Ammon's horn (tissue), 1 donor: ENCODE measurements around the gene TTC3.
"Not testable (repeated sequence)": the region's sequence is repeated elsewhere in the genome, so short reads cannot be mapped to it uniquely, and the experiment has no call there.

ENCODE experiments used
- DNase-seq: peaks from one replicate; pipeline ENCODE4 v3.0.0-alpha.2; 2016; ENCODE audit warnings: low spot score

Gene TTC3

DNA sequence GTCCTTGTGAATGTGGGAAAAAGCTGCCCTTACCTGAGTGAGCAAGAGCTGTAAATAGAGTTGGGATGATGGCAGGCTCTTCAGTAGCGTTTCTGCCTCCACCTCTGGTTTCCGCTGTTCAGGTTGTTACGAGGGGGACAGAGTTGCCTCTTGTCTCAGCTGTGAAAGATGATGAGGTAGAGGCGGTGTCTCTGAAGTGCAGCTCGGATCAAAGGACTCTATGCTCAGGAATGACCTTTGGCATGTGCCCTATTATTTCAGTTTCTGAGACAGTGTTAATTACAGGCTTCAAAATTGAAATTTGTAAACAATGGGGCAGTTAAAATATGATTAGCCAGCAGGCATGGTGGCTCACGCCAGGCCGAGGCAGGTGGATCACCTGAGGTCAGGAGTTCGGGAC is 123.8 kb downstream of the TTC3 start:
- no peak for DNase-seq

DNA sequence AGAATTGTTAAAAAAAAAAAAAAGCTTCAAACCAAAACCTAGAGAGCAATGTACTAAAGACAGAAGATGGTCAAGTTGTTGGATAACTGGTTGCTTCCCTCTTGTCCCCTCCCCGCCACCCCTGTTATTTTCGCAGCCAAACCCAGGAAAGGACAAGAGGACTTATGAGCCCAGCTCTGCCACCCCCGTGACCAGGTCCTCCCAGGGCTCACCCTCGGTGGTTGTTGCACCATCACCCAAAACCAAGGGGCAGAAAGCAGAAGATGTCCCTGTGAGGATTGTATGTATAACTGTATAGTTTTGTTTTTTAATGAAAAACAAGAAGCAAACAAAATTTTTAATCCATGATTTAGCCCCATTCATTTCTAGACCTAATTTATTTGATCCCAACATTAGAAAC is 124.7 kb downstream of the TTC3 start:
- DNase-seq: no peak

- no peak for DNase-seq
Measured at GRCh38 chr21:37199057-37199924, 126.2 kb downstream of the TTC3 start.

DNA sequence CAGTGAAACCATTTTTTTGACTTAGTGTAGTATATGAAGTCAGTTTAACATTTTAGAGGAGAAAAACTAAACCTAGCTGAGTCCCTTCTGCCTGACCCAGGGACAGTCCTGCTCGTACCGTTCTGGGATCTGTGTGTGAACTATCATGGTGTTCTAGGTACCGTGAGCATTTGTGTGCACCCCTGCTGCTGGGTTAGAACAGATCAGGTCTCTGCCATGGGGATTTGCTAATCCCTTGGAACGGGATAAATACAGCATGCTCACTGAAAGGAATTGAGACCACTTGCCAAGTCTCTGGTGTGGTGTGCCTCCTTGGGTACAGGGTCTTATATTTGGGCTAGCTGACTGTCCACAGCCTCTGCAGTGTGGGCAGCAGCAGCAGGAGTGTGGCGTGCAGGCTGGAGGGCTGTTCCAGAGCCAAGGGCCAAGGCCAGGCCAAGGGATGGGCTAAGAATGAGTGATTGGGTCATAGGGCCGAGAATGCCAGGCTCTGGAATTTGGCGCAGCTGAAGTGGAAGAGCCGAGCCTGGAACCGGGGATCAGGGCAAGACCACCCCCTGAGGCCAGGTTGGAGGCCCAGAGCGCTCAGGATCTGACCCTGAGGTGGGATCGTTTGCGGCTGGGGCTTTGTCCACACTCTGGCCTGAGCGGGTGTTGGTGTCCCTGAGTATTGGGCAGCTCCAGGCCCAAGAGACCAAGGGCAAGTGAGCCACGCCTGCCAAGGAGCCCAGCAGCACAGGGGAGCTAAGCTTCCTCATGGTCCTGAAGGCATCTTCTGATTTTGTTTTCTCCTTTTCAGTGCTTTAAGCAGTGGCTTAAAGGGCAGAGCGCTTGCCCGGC is 127.8 kb downstream of the TTC3 start:
- DNase-seq: no peak

GRCh38 chr21:37202221-37203110 is 129.4 kb downstream of the TTC3 start:
- DNase-seq: no peak

DNA sequence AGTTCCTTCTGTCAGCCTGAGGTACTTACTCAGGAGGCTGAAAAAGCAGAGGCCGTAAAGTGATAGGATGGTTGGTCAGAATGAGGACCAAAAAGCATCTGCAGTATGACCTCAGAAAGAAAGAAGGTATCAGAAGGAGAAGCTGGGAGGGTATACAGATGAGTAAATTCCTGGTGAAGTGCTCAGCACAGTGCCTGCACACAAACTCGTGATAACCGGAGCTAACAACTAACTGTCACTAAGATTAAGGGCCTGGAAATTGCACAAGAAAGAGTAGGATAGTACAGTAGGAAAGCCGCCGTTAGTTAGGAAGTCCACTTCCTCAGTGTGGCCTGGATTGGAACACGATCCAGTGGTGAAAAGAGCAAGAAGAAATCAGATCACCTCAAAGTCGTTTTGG is 131.5 kb downstream of the TTC3 start:
- no peak for DNase-seq

GRCh38 chr21:37206496-37206895 is 133.4 kb downstream of the TTC3 start:
- DNase-seq: no peak

DNA sequence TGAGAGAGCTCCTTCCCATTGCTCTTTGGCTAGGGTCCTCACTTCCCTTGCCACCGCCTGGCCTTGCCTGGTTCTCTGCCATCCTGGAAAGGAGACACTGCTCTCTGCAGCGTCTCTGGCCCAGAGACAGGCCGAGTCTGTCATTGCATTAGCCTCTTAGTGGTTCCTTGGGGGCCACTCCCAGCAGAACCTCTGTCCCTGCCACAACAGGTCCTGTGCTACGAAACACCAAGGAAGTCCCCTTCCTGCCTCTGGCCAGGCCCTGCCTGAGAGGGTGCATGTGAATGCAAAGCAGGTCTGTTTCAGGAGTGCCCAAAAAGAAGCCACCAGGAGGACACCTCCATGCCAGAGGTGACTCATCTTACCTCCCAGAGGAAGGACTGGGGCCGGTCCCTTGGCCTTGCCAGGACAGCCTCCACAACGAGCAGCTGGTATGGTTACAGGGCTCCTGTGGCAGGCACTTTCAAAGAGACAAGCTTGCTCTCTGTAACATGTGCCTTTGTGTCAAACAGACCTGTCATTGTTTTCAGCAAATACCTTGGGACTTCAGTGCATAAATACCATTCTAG is 134.5 kb downstream of the TTC3 start:
- DNase-seq: peak; percentile 43

- peak; percentile 90 for DNase-seq
Measured at GRCh38 chr21:37208056-37208721, 135.1 kb downstream of the TTC3 start.

DNA sequence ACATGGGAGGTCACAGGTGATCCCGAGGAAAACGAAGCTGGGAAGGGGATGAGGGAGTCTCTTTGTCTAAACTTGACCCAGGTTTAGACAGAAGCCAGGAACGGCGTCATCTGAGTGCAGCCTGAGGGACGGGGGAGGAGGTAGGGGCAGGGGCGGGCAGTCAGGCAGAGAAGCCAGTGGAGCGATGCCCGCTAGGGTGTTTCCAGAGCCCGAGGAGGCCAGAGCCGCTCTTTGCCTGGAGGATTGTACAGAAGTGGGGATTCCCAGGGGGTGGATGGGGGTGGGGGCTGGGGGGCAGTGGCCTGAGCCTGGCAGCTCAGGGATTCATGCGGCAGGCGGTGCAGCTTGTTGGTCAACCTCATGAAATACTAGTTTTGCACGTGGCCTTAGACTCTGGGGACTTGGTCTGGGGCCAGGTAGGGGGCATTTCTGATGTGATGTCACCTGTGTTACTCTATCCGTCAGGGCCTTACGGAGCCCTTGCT is 135.7 kb downstream of the TTC3 start:
- DNase-seq: peak; percentile 37

DNA sequence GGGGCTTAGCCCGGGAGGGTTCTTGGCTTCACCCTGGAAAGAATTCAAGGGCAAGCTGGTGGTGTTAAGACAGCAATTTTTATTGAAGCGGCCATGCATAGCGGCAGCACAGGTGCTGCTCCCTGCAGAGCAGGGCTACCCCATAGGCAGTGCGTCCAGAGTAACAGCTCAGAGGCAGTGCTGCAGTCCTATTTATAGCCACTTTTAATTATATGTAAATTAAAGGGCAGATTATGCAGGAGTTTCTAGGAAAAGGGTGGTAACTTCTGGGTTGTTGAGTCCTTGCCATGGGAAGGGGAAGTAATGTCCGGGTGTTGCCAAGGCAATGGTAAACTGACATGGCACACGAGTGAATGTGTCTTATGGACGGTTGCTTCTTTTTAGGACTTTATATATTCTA is 137.1 kb downstream of the TTC3 start:
- no peak for DNase-seq

DNA sequence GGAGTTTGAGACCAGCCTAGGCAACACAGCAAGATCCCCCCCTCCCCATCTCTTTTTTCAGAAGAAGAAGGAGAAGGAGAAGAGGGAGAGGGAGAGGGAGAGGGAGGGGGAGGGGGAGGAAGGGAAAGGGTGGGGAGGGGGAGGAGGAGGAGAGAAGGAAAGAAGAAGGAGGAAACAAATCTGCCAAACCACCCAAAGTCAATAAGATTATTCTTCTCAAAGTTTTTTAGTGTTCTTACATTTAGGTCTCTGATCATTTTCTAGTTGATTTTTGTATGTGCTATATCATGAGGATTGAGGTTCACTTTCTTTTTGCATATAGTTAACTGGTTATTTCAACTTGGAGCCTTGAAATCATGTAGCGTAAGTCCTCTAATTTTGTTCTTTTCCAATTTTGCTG is 137.7 kb downstream of the TTC3 start:
- no peak for DNase-seq

GRCh38 chr21:37214952-37215351 is 141.9 kb downstream of the TTC3 start:
- DNase-seq: no peak

DNA sequence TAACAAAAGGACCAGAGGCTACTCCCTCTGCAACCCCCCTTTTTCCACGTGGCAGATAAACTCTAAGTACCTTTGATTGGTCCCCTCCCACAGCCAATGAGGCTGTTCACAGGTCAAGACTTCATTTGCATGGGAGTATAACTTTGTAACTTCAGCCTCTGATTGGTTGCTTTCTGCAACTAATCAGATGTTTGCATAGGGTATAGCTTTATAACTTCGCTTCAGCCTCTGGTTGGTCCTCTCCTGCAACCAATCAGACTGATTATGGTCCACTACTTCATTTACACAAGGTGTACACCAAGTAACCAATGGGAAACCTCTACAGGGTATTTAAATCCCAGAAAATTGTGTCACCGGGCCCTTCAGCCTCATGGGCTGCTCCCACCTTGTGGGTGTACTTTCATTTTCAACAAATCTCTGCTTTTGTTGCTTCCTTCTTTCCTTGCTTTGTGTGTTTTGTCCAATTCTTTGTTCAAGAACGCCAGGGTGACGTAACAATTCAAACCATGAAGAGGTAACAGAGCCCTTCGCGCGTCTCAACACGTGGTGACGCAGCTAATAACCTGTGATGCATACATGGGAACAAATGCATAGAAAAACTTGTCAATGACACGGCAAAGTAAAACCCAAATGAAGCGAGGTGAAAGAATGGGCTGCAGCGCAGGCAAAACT is 146.8 kb downstream of the TTC3 start:
- no peak for DNase-seq

DNA sequence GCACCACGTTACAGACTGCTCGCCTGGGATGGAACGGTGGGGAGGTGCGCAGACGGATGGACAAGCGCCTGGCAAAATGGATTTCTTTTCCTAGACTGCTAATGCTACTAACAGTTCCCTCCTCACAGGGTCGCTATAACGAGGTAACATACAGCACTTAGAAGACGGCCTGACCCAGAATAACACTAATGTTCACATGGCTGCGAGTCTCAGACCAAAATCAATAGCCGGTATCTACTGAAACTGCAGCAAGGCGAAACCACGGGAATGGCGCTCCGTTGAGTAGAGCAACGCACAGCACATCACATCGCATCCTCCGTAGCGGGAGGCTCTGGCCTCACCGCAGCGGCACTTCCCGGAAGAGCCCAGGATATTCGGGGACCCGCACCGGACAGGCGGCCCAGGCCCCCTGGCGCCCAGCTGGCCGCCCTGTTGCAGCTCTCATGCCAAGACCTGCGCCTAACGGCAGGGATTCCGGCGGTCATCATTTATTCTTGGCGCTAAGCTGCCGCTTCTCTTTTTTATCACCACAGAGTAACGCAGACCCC is 147.5 kb downstream of the TTC3 start:
- DNase-seq: peak; percentile 61

DNA sequence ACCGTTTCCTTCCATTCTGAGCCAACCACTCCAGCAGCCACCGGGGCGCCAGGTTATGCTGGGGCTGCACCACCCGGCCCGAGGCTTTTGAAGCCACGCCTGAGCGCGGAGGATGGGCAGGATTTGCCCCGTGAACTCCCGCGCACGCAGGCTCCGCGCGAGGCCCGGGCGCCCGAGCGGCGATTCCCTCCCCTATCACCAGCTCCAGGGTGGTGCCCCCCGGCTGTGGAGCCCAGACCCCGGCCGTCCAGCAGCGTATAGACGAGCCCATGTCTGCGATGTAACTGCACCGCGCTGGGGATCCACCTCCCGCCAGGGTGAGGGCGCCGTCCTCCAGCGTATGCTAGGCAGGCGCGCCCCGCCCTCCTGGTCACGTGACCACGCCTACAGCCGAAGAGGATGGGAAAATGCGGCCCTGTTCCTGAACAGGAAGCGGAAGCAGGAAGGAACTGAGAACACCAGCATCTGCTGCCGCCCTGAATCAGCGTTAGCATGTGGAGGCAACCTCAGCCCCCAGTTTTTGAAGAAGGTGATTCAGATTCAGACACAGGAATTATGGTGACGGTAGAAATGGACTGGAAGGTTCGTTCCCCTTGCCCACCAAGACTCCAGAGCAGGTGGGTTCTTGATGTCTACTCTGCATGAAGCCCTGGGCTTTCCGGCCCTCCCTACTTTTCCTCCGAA is 148.1 kb downstream of the TTC3 start:
- DNase-seq: peak; percentile 98

- DNase-seq: not testable (repeated sequence)
Measured at GRCh38 chr21:37222248-37222647, 149.2 kb downstream of the TTC3 start.

GRCh38 chr21:37223804-37224345 is 150.8 kb downstream of the TTC3 start:
- DNase-seq: no peak
